ENCODE measurements around the gene CFAP74.

DNA sequence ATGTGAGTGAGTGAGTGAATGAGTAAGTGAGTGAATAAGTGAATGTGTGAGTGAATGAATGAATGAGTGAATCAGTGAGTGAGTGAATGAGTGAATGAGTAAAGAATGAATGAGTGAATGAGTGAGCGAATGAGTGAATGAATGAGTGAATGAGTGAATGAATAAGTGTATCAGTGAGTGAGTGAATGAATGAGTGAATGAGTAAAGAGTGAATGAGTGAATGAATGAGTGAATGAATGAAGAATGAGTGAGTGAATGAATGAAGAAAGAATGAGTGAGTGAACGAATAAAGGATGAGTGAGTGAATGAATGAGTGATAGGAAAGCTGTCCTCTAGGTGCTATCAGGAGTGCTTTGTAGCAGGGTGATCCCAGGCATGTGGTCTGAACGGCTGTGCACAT, 35.7 kb downstream of the CFAP74 start:
- TF ChIP-seq CTCF (IDR thresholded peaks at IDR 0.05) (no peak), POLR2AphosphoS5 (IDR thresholded peaks at IDR 0.05) (no peak), POLR2A (IDR thresholded peaks at IDR 0.05) (no peak)
